Measurements from ENCODE around the gene GPRC5D.

The GPRC5D gene

GRCh38 chr12:12903642-12904609 lies 48.0 kb downstream of the GPRC5D start:
- no peak for DNase-seq

- no peak for DNase-seq
Measured at GRCh38 chr12:12902036-12902435, 49.9 kb downstream of the GPRC5D start.

- no peak for DNase-seq
Measured at GRCh38 chr12:12901158-12901791, 50.7 kb downstream of the GPRC5D start.

- no peak for DNase-seq
Measured at GRCh38 chr12:12900786-12901157, 51.2 kb downstream of the GPRC5D start.

- no peak for DNase-seq
Measured at GRCh38 chr12:12899530-12900380, 52.2 kb downstream of the GPRC5D start.

- no peak for DNase-seq
Measured at GRCh38 chr12:12898911-12899511, 53.0 kb downstream of the GPRC5D start.

GRCh38 chr12:12898136-12898717 lies 53.7 kb downstream of the GPRC5D start:
- DNase-seq = no peak

GRCh38 chr12:12897302-12897701 lies 54.7 kb downstream of the GPRC5D start:
- no peak for DNase-seq

- no peak for DNase-seq
Measured at GRCh38 chr12:12896260-12896659, 55.7 kb downstream of the GPRC5D start.

- no peak for DNase-seq
Measured at GRCh38 chr12:12893438-12893837, 58.5 kb downstream of the GPRC5D start.

- DNase-seq = no peak
Measured at GRCh38 chr12:12892681-12893141, 59.3 kb downstream of the GPRC5D start.

GRCh38 chr12:12891881-12892355 lies 60.1 kb downstream of the GPRC5D start:
- DNase-seq = no peak

GRCh38 chr12:12891080-12891880 lies 60.7 kb downstream of the GPRC5D start, which contains the start of gene GPRC5A:
GPRC5A (plus strand) TSS chr12:12891562; CDS start chr12:12908250, 16,688 bp downstream.
- DNase-seq = peak; percentile 30
